ENCODE results near the gene VTN.
A peak's percentile ranks its signal among the peaks of the same experiment; 100 is the strongest.
"Not testable (repeated sequence)": the region's sequence is repeated elsewhere in the genome, so short reads cannot be mapped to it uniquely, and the experiment has no call there.

Gene VTN

DNA sequence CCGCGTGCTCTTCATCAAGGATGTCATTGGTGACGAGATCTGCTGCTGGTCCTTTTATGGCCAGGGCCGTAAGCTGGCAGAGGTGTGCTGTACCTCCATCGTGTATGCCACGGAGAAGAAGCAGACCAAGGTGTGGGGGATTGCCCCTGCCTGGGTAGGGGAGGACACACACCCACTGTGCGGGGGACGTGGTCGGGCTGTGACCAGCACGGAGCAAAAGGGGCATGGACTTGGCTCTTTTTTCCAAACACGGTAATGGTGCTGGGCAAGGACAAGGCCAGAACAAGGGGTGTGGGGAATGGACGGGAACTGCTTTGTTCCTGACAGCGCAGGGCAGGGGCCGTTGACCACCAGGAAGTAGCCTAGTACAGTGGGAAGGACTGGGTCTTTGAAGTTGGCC is 27.8 kb downstream of the VTN start:
- no peak for DNase-seq (ENCODE audit: low spot score)

- DNase-seq (ENCODE audit: low spot score): no peak
These were observed 28.6 kb downstream of the VTN start for GRCh38 chr17:28341516-28341915.

- DNase-seq (ENCODE audit: low spot score): no peak
These were observed 29.7 kb downstream of the VTN start for GRCh38 chr17:28340374-28340773.

GRCh38 chr17:28339431-28339830 is 30.7 kb downstream of the VTN start:
- DNase-seq (ENCODE audit: low spot score): no peak

DNA sequence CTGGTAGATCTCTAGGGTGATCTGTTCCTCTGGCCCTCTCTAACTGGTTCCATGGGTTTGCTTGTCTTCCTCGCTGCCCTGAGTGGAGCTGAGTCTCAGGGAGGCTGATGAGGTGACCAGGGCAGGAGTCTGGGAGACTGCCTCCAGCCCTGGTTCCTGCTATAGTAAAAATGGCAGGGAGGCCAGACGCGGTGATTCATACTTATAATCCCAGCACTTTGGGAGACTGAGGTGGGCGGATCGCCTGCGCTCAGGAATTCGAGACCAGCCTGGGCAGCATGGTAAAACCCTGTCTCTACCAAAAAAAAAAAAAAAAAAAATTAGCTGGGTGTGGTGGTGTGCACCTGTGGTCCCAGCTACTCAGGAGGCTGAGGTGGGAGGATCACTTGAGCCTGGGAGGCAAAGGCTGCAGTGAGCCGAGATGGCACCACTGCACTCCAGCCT is 31.3 kb downstream of the VTN start:
- DNase-seq (ENCODE audit: low spot score): not testable (repeated sequence)

- DNase-seq (ENCODE audit: low spot score): peak; percentile 68
These were observed 31.9 kb downstream of the VTN start for GRCh38 chr17:28338056-28338768.

DNA sequence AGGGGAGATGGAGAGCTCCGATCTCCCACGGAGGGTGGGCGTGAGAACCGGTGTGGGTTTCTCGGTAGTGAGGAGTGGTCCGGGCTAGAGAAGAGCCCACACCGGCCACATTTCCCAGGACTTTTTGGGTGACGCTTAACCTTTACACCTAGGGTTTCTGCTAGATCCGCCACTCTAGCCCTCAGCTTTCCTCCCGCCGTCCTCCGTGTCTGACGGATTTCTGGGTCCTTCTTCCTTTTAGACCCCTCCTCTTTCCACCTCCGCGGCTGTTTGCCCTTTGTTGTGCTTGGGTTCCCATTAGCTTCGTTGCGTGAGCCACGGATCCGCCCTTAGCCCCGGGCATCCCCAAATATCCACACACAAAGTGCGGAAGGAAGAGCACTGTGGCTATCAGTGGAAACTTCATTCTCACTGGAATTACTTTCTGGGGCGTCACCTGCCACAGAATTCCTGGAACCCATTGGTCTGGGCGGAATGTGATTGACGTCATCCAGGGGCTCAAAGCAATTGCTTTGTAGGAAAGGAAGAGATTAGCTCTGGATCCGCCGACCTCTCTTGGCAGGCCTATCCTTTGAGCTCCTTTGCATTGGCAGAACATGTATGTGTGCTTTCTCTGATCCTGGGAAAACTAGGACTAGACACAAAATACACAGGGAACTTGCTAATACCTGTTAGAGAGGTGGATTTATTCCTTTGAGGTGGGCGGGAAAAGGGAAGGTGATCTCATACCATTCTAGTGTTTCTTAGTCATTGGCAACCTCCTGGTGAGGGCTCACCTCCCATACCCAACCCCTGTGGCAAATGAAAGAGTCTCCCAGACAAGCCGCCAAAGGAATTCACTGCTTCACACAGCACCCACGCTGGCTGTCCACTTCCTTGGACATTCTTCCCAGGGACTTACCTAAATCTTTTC is 33.9 kb downstream of the VTN start:
- peak; percentile 72 for DNase-seq (ENCODE audit: low spot score)

DNA sequence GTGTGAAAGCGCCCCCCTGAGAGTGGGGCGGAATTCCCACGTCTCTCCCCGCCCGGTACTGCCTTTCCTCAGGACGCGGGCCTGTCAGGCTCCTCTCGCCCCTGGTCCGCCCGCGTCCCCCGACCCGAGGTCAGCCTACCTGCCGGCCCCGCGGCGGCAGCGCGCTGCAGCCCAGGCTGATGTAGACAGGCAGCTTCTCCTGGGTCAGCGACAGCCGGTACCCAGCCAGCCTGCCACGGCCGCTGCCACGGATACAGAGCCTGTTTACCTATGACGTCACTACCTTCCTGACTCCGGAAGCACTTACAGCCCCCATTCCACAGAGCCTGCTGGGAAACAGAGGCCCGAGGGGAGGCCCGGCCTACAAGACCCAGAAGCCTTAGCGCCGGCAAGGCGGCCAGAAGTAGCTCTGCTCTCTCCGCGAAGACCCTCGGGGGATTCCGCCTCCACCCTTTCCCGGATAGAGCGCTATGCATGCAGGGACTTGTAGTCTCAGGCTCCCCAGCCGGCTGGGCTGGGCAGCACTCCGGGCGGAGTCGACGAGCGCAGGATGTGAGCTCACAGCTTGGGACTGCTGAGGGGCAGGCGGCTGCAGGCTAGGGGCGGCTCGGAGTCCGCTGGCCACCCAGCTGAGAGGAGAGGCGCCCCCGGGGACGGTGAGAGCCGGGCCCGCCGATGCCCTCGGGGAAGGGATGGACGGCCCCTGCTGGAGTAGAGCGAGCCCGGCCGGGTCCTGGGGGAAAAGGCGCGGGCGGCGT is 34.7 kb downstream of the VTN start, which contains the start of the genes IFT20 and TNFAIP1:
TSS of gene IFT20 (minus strand) at position 272 of the 758 bp plus-strand sequence. CDS start 3,487 bp downstream, outside the sequence.
TSS of gene TNFAIP1 (plus strand) at position 561 of the 758 bp plus-strand sequence. CDS start 3,761 bp downstream, outside the sequence.
- DNase-seq (ENCODE audit: low spot score): peak; percentile 94

DNA sequence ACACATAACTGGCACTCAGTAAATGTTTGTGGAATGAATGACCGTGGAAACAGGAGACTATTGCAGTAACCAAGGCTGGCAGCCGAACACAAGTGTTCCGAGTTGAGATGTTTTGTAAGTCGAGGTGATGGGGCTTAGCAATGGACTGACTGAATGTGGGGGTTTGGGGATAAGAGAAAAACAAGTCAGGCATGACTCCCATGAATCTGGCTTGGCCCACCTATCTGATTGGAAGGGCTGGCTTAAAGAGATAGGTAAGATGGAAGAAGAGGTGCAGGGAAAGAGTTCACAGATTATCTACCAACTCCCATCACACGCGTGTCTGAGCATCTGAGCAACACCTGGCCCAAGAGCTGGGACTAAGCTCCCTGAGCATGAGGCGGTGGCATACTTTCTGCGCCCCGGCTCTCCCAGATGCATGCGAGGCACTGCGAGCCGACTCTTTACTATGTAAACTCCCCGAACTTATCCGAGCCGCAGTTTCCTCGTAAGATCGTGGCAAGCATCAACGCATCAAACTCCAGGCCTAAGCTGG is 35.4 kb downstream of the VTN start:
- DNase-seq (ENCODE audit: low spot score): no peak

GRCh38 chr17:28334171-28334570 is 35.9 kb downstream of the VTN start:
- no peak for DNase-seq (ENCODE audit: low spot score)

DNA sequence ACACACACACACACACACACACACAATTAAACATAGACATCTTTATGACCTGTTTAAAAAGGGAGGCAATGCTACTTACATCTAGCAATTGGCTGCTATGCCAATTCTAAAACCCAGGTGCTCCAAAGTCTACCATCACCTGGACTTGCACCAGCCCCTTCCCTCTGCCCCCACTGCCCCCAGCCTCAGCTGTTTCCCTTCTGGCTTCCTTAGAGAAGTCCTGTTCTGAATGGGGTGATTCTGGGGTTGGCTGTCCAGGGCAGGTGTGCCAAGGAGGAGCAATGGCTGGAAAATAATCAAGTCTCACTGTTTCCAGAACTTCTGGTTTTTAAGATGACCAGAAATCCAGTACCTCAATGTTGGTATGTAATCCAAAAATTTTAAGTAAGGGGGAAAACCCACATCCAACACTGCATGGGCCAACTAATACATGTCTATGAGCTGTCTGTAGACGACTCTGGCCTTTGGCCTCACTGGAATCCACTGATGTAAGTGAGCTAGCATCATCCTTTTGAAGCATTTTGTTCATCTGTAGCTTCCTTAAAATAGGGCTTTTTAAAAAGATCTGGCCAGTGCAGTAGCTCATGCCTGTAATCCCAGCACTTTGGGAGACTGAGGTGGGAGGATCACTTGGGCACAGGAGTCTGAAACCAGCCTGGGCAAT is 36.9 kb downstream of the VTN start:
- no peak for DNase-seq (ENCODE audit: low spot score)

- no peak for DNase-seq (ENCODE audit: low spot score)
These were observed 38.2 kb downstream of the VTN start for GRCh38 chr17:28331891-28332420.

DNA sequence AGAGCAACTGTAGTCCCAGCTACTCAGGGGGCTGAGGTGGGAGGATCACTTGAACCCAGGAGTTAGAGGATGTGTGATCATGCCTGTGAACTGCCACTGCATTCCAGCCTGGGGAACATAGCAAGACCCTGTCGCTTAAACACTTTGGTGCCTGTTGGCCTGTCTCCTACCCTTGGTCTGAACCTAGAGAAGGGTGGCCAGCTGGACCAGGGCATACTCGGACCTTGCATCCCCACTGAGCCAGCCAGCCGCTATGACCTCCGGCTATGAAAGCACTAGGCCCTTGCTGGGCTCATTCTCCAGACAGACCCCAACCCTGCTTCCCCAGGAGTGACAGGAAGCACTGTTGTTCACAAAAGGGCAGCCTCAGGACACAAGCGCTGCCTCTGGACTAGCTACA is 39.4 kb downstream of the VTN start:
- no peak for DNase-seq (ENCODE audit: low spot score)

DNA sequence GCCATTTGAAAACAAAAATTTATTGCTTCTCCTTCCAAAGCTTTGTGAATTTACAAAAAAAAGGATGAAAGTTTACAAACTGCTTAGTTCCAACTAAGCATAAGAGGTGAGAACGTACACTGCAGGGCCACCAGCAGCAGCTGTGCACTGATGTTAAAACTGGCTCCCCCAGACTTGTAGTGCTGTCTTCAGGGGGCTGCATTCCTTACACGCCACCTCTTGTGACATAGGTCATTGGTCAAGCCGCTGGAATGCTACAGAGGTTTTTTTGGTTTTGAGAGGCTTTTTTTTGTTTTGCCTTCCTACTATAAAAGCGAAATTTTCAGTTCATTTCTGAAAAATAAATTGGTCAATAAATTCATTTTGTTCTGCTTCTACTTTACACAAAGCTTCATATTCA is 41.8 kb downstream of the VTN start:
- DNase-seq (ENCODE audit: low spot score): no peak

DNA sequence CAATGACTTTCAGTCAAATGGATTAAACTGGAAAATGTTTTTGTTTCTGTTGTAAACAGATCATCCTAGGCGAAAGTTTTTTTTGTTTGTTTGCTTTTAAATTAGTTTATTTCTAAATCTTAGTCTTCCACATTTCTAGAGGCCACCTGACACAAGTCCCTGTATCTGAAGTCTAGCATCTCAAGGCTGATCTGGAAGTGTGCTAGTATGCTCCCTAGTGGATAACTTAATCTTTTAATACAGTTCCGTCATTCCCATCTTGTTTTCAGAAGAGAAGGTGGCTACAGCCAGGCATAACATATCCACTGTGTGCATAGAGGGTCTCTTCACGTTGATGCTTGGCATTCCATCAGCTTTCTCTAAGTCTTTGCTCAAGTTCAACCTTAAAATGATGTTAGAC is 42.4 kb downstream of the VTN start:
- DNase-seq (ENCODE audit: low spot score): no peak

DNA sequence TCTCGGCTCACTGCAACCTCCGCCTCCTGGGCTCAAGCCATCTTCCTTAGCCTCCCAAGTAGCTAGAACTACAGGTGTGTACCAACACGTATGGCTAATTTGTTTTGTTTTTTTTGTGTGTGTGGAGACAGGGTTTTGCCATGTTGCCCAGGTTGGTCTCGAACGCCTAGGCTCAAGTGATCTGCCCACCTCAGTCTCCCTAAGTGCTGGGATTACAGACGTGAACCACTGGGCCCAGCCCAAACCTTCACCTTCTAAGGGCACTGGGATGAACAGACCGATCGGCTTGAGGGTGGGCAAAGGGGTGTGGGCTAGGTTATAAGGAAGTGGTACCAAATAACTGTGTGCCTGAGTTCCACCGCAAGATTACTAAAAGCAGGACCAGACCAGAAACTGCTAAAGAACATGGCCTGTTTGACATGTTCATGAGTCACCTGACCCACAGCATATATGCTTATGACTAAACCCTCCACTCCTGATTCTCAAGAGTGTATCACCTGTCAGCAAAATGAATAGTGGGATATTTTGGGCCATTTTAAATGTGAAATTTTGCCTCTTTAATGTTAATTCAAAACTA is 43.0 kb downstream of the VTN start:
- DNase-seq (ENCODE audit: low spot score): no peak

GRCh38 chr17:28326114-28326513 is 44.0 kb downstream of the VTN start:
- no peak for DNase-seq (ENCODE audit: low spot score)

DNA sequence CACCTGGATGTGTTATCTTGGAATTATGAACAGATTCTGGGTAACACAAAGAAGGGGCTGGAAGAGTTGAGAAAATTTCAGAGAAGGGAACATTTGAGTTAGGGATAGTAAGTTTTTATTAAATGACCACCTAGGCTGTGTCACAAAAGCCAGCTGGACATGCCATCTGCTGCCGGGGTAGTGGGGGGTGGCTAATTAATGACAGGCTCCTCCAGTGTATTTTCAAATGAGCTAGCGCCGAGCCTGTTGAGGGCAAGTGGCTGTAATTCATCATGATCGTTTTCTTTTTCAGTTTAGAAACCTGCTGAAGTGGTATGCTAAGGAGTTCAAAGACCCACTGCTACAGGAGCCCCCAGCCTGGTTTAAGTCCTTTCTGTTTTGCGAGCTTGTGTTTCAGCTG is 44.9 kb downstream of the VTN start:
- DNase-seq (ENCODE audit: low spot score): no peak

DNA sequence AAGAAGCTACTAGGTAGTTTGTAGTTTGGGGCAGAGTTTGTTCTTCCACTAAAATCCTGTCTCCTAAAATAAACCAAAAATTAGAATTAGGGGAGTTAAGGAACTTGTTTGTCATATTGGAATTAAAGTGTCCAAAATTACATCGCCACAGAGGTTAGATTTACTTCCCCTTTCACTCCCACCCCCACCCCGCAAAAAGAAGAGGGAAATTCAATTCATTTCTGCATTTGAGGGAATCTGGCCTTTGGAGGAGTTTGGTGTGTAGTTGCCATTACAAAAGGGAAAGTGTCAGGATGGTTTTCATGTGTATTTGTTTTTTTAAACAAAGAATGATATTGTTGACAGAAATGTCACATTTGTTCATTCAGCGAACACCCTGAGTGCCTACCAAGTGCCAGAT is 45.3 kb downstream of the VTN start:
- DNase-seq (ENCODE audit: low spot score): no peak

GRCh38 chr17:28324267-28324745 is 45.8 kb downstream of the VTN start:
- no peak for DNase-seq (ENCODE audit: low spot score)
